ENCODE measurements around the gene ZIM2.

The ZIM2 gene

GRCh38 chr19:56838909-56839651, 1.4 kb downstream of the ZIM2 start:
- no peak overlapping the region for H3K4me3 ChIP-seq (ENCODE audit: low read length)
- peak; percentile 75 for DNase-seq (ENCODE audit: low read depth)
- no peak for TF ChIP-seq CTCF (conservative IDR thresholded peaks at IDR 0.05; ENCODE audit: low read depth, low read length)

- TF ChIP-seq CTCF (conservative IDR thresholded peaks at IDR 0.05; ENCODE audit: low read depth, low read length): peak; percentile 30
- H3K4me3 ChIP-seq (ENCODE audit: low read length): peak overlapping the region; percentile 46
- peak; percentile 17 for DNase-seq (ENCODE audit: low read depth)
Observed at GRCh38 chr19:56838024-56838908, 2.3 kb downstream of the ZIM2 start.

GRCh38 chr19:56837492-56838023, 3.0 kb downstream of the ZIM2 start:
- DNase-seq (ENCODE audit: low read depth): peak; percentile 9
- H3K4me3 ChIP-seq (ENCODE audit: low read length): peak overlapping the region; percentile 46
- TF ChIP-seq CTCF (conservative IDR thresholded peaks at IDR 0.05; ENCODE audit: low read depth, low read length): peak; percentile 28

GRCh38 chr19:56837004-56837403, 3.5 kb downstream of the ZIM2 start:
- DNase-seq (ENCODE audit: low read depth): no peak
- TF ChIP-seq CTCF (conservative IDR thresholded peaks at IDR 0.05; ENCODE audit: low read depth, low read length): no peak
- peak overlapping the region; percentile 4 for H3K4me3 ChIP-seq (ENCODE audit: low read length)

- TF ChIP-seq CTCF (conservative IDR thresholded peaks at IDR 0.05; ENCODE audit: low read depth, low read length): no peak
- H3K4me3 ChIP-seq (ENCODE audit: low read length): no peak overlapping the region
- no peak for DNase-seq (ENCODE audit: low read depth)
Observed at GRCh38 chr19:56836059-56836458, 4.5 kb downstream of the ZIM2 start.

- TF ChIP-seq CTCF (conservative IDR thresholded peaks at IDR 0.05; ENCODE audit: low read depth, low read length): no peak
- H3K4me3 ChIP-seq (ENCODE audit: low read length): no peak overlapping the region
- no peak for DNase-seq (ENCODE audit: low read depth)
Observed at GRCh38 chr19:56835401-56835800, 5.1 kb downstream of the ZIM2 start.
